NOMO-1 (cell line): ENCODE data around the gene OR51B4.
"Not testable (repeated sequence)": the region's sequence is repeated elsewhere in the genome, so short reads cannot be mapped to it uniquely, and the experiment has no call there.

ENCODE experiments used
- DNase-seq, 2 experiments: peaks; one replicate each; lab custom pipeline; 2025; ENCODE audit not compliant: unreplicated experiment in 2 of 2; lab: John Stamatoyannopoulos, UW

The OR51B4 gene

DNA sequence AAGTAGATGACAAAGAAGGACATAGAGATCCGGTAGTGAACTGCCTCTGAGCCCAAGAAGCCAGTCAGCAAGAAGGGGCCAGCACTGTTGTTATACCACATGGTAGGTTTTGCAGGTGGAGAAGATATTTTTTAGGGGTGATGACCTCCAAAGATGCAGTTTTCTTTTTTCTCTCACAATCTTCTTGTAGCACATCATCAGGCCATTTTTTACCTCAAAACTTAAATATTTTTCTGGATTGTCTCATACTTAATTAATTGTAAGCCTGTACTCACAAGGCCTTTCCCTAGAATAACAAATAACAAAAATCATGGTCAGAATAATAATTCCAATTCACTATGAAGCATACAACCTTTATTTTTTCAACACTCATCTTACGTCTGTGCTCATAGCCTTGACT is at the start of gene OR51B4:
Gene OR51B4, minus strand, starts transcription at position 101 of the 400 bp plus-strand sequence. Its CDS starts 0 bp downstream, at position 101.
- DNase-seq: no peak

DNA sequence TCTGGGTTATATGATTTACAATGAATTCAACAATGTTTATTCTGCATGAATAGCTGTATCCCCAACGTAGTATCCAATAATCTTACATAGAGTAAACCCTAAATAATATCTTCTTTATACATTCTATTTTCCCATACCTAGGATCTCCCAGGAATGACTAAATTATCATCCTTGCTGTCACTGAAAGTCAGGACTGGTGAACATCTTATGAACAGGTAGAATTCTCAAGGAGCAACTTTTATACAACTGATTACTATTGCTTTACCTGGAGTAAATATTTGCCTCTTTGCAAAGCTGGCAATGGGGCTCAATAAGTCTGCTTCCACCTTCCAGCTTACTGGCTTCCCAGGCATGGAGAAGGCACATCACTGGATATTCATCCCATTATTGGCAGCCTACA is 49.5 kb upstream of the OR51B4 start, which contains the start of gene OR51B6:
Gene OR51B6, plus strand, starts transcription at position 301 of the 400 bp plus-strand sequence. Its CDS starts 0 bp downstream, at position 301.
- no peak for DNase-seq

DNA sequence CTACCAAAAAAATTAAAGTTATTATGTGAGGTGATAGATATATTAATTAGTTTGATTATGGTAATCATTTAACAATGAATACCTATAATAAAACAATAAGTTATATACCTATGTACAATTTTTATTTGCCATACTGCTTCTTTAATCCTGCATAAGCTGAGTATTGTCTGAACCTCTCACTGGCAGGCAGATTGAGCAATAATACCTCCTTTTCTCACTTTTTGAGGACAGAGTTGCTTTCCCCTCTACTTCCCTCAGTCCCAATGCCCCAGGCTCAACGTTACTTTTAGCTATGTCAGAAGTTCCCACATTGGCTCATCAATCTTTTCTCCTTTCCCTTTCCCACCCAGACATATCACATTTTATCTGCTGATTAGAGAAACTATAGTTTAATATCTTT is 47.8 kb upstream of the OR51B4 start:
- DNase-seq: no peak

DNA sequence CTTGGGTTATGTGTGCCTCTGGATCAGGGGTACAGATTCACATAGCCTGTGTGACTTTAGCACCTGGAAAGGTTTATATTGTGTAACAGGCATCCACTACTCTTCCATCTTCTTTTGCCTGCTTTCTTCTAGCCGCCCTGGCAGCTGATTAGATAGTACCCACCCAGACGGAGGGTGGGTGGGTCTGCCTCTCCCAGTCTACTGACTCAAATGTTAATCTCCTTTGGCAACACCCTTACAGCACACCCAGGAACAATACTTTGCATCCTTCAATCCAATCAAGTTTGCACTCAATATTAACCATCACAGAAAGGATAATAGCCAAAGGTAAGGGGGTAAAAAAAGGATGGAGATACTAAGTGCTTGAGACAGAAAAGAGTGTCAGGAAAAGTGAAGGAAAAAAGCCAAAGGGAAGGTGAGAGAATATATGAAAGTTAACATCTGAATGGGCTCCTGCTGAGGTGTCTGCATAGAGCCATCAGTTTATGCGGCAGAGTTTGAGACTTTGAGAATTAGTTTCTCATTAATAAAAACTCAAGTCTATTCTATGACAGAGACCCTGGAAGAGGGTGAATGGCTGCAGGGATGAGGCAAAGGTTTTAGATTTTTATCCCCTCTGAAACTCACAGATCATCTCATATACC is 46.9 kb upstream of the OR51B4 start:
- no peak for DNase-seq

DNA sequence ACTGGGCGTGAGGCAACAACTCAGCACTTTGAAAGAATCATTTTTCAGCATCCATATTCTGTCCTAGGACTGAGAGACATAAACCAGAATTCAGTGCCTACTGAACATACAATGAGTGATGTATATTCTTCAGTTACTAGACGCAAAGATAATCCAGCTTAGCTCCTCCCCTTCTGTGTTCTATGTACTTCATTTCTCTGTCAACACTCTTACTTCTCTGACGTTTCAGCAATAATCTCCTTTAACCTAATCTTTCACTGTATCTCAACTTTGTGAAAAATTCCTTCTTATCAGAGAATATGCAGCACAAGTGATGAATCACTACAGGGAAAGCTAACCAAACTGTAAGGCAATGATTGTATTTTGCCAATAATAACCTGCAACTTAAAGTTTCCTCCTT is 44.1 kb upstream of the OR51B4 start:
- DNase-seq: no peak

DNA sequence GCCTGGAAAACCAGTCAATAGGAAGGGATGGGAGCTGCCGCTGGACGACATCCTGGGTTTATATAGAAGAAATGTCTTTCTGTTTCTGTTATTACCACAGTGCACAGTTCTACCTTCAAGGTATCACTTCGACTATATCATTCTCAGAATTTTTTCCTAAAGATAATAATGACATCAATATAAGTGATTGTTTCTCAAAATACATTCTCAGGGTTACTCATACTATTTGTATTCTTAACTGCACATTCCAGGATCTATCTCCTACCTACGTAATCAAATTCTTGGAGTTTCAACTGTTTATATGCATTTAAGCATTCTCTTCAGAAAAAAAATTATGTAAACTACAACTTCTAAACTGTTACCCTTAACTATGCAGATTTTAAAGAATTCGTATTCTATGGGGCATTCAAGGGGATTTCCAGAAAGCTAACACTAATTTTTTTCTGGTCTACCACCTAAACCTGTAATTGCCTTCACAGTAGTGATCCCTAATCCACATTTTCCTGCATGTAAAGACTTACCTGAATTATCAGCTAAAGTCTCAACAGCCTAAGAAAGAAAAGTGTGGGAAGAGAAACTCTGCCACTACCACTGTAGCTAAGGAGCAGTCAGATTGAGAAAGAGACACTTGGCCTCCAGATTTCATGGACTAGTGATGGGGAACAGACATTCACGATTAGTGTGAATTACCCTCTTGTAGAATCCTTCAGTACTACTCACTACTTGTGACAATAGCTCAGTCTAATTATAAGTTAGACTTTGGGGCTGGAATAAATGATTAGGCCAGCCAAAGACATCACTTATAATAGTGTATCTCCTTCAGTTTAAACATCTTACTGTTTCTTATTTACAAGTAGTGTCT is 42.0 kb upstream of the OR51B4 start, which contains the start of gene OR51B5:
Gene OR51B5, minus strand, starts transcription at position 51 of the 862 bp plus-strand sequence. Its CDS starts 0 bp downstream, at position 51.
- DNase-seq: no peak

GRCh38 chr11:5339771-5340322 is 38.1 kb upstream of the OR51B4 start:
- no peak for DNase-seq

DNA sequence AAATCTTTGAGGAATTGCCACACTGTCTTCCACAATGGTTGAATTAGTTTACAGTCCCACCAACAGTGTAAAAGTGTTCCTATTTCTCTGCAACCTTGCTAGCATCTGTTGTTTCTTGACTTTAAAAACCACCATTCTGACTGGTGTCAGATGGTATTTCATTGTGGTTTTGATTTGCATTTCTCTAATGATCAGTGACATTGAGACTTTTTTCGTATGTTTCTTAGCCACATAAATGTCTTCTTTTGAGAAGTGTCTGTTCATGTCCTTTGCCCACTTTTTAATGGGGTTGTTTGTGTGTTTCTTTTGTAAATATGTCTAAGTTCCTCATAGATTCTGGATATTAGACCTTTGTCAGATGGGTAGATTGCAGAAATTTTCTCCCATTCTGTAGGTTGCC is 35.5 kb upstream of the OR51B4 start:
- not testable (repeated sequence) for DNase-seq

GRCh38 chr11:5336331-5336730 is 34.6 kb upstream of the OR51B4 start:
- no peak for DNase-seq

DNA sequence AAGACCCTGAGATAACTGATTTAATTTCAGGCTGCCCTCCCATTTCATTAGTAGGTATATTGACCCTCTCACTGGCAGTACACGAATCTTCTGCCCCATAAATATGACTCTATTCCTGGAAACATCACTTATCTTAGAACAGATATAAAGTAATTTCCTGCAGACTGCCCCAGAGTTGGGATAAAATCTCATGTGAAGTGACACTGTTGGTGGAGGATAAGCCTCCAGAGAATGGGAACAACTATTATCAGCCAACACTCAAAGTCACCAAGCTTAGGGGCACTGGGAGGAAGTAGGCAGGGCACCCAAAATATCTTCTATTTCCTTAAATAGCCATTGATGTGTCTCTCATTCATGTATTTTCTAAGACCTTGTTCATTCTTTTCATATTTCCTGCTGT is 33.4 kb upstream of the OR51B4 start:
- no peak for DNase-seq

DNA sequence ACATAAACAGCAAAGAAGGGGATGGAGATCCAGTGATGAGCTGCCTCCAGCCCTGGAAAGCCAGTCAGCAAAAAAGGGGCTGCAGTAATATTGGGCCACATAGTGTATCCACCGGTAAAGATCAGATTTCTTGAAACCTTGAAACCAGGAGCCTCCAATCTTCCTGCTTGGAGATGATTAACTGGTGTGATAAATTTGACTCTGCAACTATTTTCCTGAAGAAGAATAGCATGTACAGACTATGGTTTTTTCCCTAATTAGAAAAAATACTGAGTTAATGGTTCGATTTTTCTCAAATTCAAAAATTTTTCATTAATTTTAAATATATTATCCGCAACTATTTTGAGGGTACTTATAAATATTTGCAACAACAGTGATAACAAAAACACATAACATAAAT is 22.5 kb upstream of the OR51B4 start, which contains the start of gene OR51B2:
Gene OR51B2, minus strand, starts transcription at position 101 of the 400 bp plus-strand sequence. Its CDS starts 0 bp downstream, at position 101.
- no peak for DNase-seq

DNA sequence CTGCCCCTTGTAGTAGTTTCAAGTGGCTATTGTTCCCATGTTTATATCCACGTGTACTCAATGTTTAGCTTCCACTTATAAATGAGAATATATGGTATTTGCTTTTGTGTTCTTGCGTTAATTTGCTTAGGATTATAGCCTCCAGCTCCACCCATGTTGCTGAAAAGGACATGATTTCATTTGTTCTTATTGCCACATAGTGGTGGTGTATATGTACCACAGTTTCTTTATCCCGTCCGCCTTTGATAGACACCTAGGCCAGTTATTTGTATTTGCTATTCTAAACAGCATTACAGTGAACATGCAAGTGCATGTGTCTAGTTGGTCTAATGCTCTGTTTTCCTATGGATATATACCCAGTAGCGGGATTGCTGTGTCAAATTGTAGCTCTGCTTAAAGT is 15.5 kb upstream of the OR51B4 start:
- no peak for DNase-seq

- not testable (repeated sequence) for DNase-seq
Observed at GRCh38 chr11:5313326-5314023, 11.7 kb upstream of the OR51B4 start.

DNA sequence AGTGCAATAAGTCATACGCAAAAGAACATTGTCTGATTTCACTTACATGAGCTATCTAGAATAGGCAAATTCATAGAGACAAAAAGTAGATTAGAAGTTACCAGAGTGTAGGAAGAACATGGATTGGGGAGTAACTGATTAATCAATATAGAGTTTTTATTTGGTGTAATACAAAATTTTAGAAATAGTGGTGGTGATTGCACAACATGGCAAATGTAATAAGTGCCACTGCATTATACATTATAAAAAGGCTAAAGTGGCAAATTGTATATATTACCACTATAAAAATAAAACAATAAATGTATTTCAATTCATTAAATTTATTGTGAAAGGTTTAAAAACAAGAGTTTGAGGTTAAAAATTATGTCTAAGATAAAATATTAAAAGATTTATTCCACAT is 8.7 kb upstream of the OR51B4 start:
- no peak for DNase-seq

DNA sequence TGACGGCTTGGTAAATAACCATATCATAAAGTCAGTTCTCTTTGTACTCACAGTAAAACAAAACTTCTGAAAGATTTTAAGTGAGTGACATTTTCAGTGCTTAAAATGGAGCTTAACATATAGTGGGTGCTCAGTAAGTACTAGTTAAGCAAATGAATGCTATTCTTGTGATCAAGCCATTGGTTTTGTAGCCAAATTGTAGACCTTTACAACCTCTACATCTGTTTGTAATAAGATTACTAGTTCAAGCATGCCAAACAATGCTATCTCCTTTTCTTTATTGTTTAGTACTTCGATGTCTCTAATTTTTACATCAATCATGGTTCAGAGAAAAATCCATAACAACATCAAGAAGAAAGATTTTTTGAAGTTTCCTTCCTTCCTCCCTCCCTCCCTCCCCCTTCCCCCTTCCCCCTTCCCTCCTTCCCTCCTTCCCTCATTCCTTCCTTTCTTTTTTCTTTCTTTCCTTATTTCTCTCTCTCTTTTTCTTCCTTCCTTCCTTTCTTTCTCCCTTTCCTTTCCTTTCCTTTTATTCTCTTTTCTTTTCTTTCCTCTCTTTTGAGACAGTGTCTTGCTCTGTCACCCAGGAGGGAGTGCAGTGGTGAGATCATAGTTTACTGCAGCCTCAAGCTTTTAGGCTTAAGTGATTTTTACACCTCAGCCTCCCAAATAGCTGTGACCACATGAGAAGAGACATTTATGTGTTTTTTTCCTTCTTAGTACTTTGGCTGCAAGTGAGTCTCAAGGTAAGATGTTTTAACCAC is 5.7 kb upstream of the OR51B4 start:
- DNase-seq: no peak

- DNase-seq: no peak
Observed at GRCh38 chr11:5304046-5304445, 2.3 kb upstream of the OR51B4 start.

DNA sequence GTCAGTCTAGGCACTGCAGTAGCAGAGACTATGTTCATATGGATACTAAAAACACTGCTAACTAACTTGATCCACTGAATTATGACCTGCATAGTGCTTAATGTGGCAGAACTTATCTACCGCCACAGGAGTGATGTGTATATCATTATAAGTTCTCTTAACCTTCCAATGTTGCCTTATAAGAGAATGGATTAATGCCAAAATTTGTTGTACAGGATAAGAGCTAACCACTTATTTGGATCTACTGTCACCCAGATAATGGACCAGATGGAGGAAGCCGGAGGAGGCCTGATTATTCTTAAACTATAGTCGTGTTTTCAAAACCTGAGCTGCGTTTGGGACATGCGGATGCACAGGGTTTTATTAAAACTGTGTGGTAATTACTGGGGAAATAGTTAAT is 1.9 kb upstream of the OR51B4 start:
- no peak for DNase-seq

DNA sequence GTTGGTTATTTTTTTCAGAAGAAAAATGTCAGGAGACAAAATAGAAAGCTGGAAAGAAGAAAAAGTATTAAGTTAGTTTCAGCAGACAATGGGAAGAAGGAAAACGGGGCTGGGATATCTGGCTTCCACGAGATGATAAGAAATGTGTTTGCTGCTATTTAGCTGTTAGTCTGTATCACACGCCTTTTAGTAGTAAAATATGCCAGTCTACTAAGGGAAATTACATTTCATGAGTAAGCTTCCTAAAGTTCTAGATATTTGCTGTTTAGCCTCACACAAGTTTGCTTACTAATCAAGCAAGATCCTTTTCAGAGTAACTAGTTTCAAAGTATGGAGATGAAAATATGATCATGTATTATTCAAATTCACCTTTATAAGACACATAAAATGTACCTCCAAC is 1.5 kb downstream of the OR51B4 start:
- DNase-seq: no peak

DNA sequence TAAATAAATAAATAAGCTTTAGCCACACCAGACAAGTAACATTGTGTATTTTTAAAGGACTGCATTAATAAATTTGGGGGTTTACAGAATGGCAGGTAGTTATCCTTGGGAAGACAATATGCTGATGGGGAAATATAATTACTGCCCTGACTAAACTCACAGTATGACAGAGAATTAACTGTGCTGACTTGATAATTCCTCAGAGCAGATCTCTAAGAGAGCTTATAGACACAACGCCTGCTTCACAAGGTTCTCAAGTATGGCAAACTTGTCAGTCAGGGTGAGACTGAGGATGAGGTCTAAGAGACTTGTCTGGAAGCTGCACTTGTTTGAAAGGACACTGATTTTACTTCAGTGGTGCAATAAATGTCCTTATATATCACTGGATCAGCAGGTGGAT is 3.3 kb downstream of the OR51B4 start:
- no peak for DNase-seq

DNA sequence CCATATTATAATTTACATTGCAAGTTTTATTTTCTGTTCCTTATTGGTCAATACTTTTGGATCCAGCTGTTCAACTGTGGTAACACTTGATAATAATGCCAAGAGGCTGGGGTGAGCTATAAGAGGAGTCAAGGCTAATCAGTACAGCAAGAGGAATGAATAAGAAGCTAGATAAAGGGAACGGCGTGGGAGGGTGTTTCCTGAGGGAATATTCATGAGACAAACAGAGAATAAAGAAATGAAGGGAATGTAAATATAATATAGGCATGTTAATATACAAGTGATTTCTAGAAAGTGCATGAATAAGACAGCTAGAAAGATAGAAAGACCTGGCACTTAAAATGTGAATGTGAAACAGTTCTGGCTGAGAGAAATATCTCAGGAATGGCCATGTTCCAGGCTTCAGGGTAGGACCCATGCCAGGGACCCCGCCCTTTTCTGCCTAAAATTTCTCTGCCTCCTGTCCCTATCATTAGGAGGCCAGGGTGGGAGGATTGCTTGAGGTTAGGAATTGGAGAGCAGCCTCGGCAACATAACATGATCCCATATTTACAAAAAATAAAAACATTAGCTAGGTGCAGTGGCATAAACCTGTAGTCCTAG is 3.9 kb downstream of the OR51B4 start:
- no peak for DNase-seq
